Esophagus muscularis mucosa (tissue), 4 donors: ENCODE data around the gene STX8.

Source experiments
- EP300 ChIP-seq: sonication (generic); formaldehyde crosslinking; IDR thresholded peaks from one replicate; pipeline ENCODE4 v1.6.1; 2017; ENCODE audit warnings: antibody characterized with exemption
- POLR2A ChIP-seq: fragments of 450-650 bp; IDR thresholded peaks from one replicate; pipeline ENCODE4 v1.6.1; 2017; ENCODE audit warnings: antibody characterized with exemption, moderate library complexity, mild to moderate bottlenecking, low read depth
- POLR2AphosphoS5 ChIP-seq, 2 donors: sonication (generic); formaldehyde crosslinking; IDR thresholded peaks; one replicate each; pipeline ENCODE4 v1.6.1; 2017; ENCODE audit warnings: antibody characterized with exemption in 2 of 2
- TF ChIP-seq, protein P1 (sequence below), 3 experiments: fragments of 200-600 bp in 2 of 3; fragments of 450-650 bp in 1 of 3; sonication (generic) in 2 of 3; IDR thresholded peaks; one replicate each; pipeline ENCODE4 v1.5.1; 2017 to 2019; ENCODE audit warnings: antibody characterized with exemption in 3 of 3, mild to moderate bottlenecking in 2 of 3, moderate library complexity in 1 of 3

- TF ChIP-seq EP300, result no peak
- no peak for TF ChIP-seq POLR2AphosphoS5 (IDR thresholded peaks at IDR 0.05)
- TF ChIP-seq, protein P1, sequence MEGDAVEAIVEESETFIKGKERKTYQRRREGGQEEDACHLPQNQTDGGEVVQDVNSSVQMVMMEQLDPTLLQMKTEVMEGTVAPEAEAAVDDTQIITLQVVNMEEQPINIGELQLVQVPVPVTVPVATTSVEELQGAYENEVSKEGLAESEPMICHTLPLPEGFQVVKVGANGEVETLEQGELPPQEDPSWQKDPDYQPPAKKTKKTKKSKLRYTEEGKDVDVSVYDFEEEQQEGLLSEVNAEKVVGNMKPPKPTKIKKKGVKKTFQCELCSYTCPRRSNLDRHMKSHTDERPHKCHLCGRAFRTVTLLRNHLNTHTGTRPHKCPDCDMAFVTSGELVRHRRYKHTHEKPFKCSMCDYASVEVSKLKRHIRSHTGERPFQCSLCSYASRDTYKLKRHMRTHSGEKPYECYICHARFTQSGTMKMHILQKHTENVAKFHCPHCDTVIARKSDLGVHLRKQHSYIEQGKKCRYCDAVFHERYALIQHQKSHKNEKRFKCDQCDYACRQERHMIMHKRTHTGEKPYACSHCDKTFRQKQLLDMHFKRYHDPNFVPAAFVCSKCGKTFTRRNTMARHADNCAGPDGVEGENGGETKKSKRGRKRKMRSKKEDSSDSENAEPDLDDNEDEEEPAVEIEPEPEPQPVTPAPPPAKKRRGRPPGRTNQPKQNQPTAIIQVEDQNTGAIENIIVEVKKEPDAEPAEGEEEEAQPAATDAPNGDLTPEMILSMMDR (IDR thresholded peaks at IDR 0.05), result no peak
- TF ChIP-seq POLR2A, result no peak
These were observed 55.9 kb downstream of the STX8 start for GRCh38 chr17:9519583-9520272.
